Ishikawa (cell line): ENCODE measurements around the gene DGKZ.

Experiments used
- CEBPB ChIP-seq: IDR thresholded peaks from 2 replicates; pipeline ENCODE4 v1.6.1; 2012
- CREB1 ChIP-seq: IDR thresholded peaks from 2 replicates; pipeline ENCODE4 v1.6.1; 2012; ENCODE audit warnings: low read depth
- EGR1 ChIP-seq: IDR thresholded peaks from 2 replicates; pipeline ENCODE4 v1.6.1; 2012
- EP300 ChIP-seq: IDR thresholded peaks from 2 replicates; pipeline ENCODE4 v1.6.1; 2012; ENCODE audit warnings: borderline replicate concordance
- FOXM1 ChIP-seq: IDR thresholded peaks from 2 replicates; pipeline ENCODE4 v1.6.1; 2012; ENCODE audit warnings: low read depth, borderline replicate concordance
- MAX ChIP-seq: IDR thresholded peaks from 2 replicates; pipeline ENCODE4 v1.6.1; 2012
- NFIC ChIP-seq: IDR thresholded peaks from 2 replicates; pipeline ENCODE4 v1.6.1; 2012
- RAD21 ChIP-seq: IDR thresholded peaks from 2 replicates; pipeline ENCODE4 v1.6.1; 2012; ENCODE audit warnings: low read depth
- REST ChIP-seq: IDR thresholded peaks from 2 replicates; pipeline ENCODE4 v1.6.1; 2012; ENCODE audit warnings: low read depth, mild to moderate bottlenecking
- TAF1 ChIP-seq: IDR thresholded peaks from 2 replicates; pipeline ENCODE4 v1.6.1; 2012; ENCODE audit warnings: low read depth, mild to moderate bottlenecking
- TCF12 ChIP-seq: IDR thresholded peaks from 2 replicates; pipeline ENCODE4 v1.6.1; 2012; ENCODE audit warnings: low read depth
- TEAD4 ChIP-seq: IDR thresholded peaks from 2 replicates; pipeline ENCODE4 v1.6.1; 2012
- USF1 ChIP-seq: IDR thresholded peaks from 2 replicates; pipeline ENCODE4 v1.6.1; 2012
- YY1 ChIP-seq: IDR thresholded peaks from 2 replicates; pipeline ENCODE4 v1.6.1; 2012; ENCODE audit warnings: low read depth
- ZBTB7A ChIP-seq: IDR thresholded peaks from 2 replicates; pipeline ENCODE4 v1.6.1; 2012; ENCODE audit warnings: low read depth

The DGKZ gene

GRCh38 chr11:46385169-46386004, 38.1 kb downstream of the DGKZ start:
- TF ChIP-seq EGR1 (no peak), MAX (no peak), TAF1 (no peak), CREB1 (no peak)

GRCh38 chr11:46386005-46386578, 38.8 kb downstream of the DGKZ start:
- TF ChIP-seq USF1 = no peak
- TF ChIP-seq MAX = no peak
- TF ChIP-seq RAD21 = no peak
- no peak for TF ChIP-seq TAF1
- no peak for TF ChIP-seq EP300
- TF ChIP-seq TEAD4 = no peak
- TF ChIP-seq REST = no peak
- no peak for TF ChIP-seq FOXM1
- TF ChIP-seq CEBPB = no peak
- no peak for TF ChIP-seq ZBTB7A
- TF ChIP-seq EGR1 = no peak
- no peak for TF ChIP-seq NFIC
- TF ChIP-seq YY1 = no peak
- TF ChIP-seq TCF12 = no peak
- no peak for TF ChIP-seq CREB1

GRCh38 chr11:46386674-46387073, 39.4 kb downstream of the DGKZ start:
- no peak for TF ChIP-seq CREB1
- TF ChIP-seq REST = no peak
- TF ChIP-seq TEAD4 = no peak
- no peak for TF ChIP-seq ZBTB7A
- no peak for TF ChIP-seq USF1
- no peak for TF ChIP-seq RAD21
- TF ChIP-seq NFIC = no peak
- no peak for TF ChIP-seq CEBPB
- no peak for TF ChIP-seq EGR1
- TF ChIP-seq TAF1 = no peak
- no peak for TF ChIP-seq FOXM1
- TF ChIP-seq MAX = no peak
- TF ChIP-seq YY1 = no peak

- TF ChIP-seq ZBTB7A (no peak), RAD21 (no peak), MAX (no peak), NFIC (no peak), YY1 (no peak), EP300 (no peak), FOXM1 (no peak), CEBPB (no peak), CREB1 (no peak), TEAD4 (no peak), EGR1 (no peak), TAF1 (no peak), REST (no peak)
Observed at GRCh38 chr11:46387456-46387855, 40.2 kb downstream of the DGKZ start.
